Measurements from ENCODE around the gene PHF12.

- TF ChIP-seq CTCF (IDR thresholded peaks at IDR 0.05) (no peak), EP300 (IDR thresholded peaks at IDR 0.05) (no peak), RNF2 (IDR thresholded peaks at IDR 0.05; ENCODE audit: borderline replicate concordance, low read depth) (no peak), RCOR1 (IDR thresholded peaks at IDR 0.05; ENCODE audit: low read depth, low read length) (no peak), POLR2A (IDR thresholded peaks at IDR 0.05; ENCODE audit: low read length) (no peak), USF2 (IDR thresholded peaks at IDR 0.05) (no peak), HOXA7 (CRISPR knock-in tag; IDR thresholded peaks at IDR 0.05) (no peak)
Observed at GRCh38 chr17:28972437-28972836, 21.1 kb upstream of the PHF12 start.

All from A549 (cell line).